Fibroblast of skin of scalp (primary cell): ENCODE results near the gene PARM1.

Experiments
- DNase-seq: peaks from one replicate; pipeline ENCODE4 v3.0.0-alpha.2; 2013

The PARM1 gene

GRCh38 chr4:75034523-75034922 is 101.6 kb downstream of the PARM1 start:
- DNase-seq: no peak

- DNase-seq: no peak
Measured at GRCh38 chr4:75035321-75035720, 102.4 kb downstream of the PARM1 start.

- no peak for DNase-seq
Measured at GRCh38 chr4:75036046-75036830, 103.3 kb downstream of the PARM1 start.

- DNase-seq: no peak
Measured at GRCh38 chr4:75037252-75037651, 104.3 kb downstream of the PARM1 start.

- DNase-seq: no peak
Measured at GRCh38 chr4:75038376-75038775, 105.5 kb downstream of the PARM1 start.

- DNase-seq: no peak
Measured at GRCh38 chr4:75040703-75041102, 107.8 kb downstream of the PARM1 start.

- no peak for DNase-seq
Measured at GRCh38 chr4:75042601-75043208, 109.8 kb downstream of the PARM1 start.

- DNase-seq: no peak
Measured at GRCh38 chr4:75046226-75046625, 113.3 kb downstream of the PARM1 start.

GRCh38 chr4:75046641-75047040 is 113.7 kb downstream of the PARM1 start:
- no peak for DNase-seq

- DNase-seq: no peak
Measured at GRCh38 chr4:75048208-75048879, 115.4 kb downstream of the PARM1 start.

- DNase-seq: no peak
Measured at GRCh38 chr4:75051431-75051830, 118.5 kb downstream of the PARM1 start.

GRCh38 chr4:75053352-75053751 is 120.4 kb downstream of the PARM1 start:
- DNase-seq: no peak

- no peak for DNase-seq
Measured at GRCh38 chr4:75054078-75054477, 121.2 kb downstream of the PARM1 start.

- no peak for DNase-seq
Measured at GRCh38 chr4:75056277-75056676, 123.4 kb downstream of the PARM1 start.

- DNase-seq: no peak
Measured at GRCh38 chr4:75057369-75057768, 124.5 kb downstream of the PARM1 start.

GRCh38 chr4:75058486-75058885 is 125.6 kb downstream of the PARM1 start:
- DNase-seq: no peak

GRCh38 chr4:75063433-75063832 is 130.5 kb downstream of the PARM1 start:
- no peak for DNase-seq

- no peak for DNase-seq
Measured at GRCh38 chr4:75065909-75066308, 133.0 kb downstream of the PARM1 start.

- DNase-seq: no peak
Measured at GRCh38 chr4:75069493-75070074, 136.7 kb downstream of the PARM1 start.

- DNase-seq: no peak
Measured at GRCh38 chr4:75071317-75071716, 138.4 kb downstream of the PARM1 start.

- DNase-seq: no peak
Measured at GRCh38 chr4:75080888-75081287, 148.0 kb downstream of the PARM1 start.

GRCh38 chr4:75081561-75081960 is 148.6 kb downstream of the PARM1 start:
- DNase-seq: no peak

GRCh38 chr4:75087416-75087815 is 154.5 kb downstream of the PARM1 start:
- DNase-seq: no peak
